ENCODE results near the gene SLF2. TPM values are rescaled to one million over a fixed set of nuclear protein-coding genes. Genes with fewer than 3 reads are reported as not detected.
A peak's percentile ranks its signal among the peaks of the same experiment; 100 is the strongest.

The SLF2 gene
- total and polyA plus RNA-seq, 11 donors, result 7.5 to 26.9 (median 16.2) TPM

DNA sequence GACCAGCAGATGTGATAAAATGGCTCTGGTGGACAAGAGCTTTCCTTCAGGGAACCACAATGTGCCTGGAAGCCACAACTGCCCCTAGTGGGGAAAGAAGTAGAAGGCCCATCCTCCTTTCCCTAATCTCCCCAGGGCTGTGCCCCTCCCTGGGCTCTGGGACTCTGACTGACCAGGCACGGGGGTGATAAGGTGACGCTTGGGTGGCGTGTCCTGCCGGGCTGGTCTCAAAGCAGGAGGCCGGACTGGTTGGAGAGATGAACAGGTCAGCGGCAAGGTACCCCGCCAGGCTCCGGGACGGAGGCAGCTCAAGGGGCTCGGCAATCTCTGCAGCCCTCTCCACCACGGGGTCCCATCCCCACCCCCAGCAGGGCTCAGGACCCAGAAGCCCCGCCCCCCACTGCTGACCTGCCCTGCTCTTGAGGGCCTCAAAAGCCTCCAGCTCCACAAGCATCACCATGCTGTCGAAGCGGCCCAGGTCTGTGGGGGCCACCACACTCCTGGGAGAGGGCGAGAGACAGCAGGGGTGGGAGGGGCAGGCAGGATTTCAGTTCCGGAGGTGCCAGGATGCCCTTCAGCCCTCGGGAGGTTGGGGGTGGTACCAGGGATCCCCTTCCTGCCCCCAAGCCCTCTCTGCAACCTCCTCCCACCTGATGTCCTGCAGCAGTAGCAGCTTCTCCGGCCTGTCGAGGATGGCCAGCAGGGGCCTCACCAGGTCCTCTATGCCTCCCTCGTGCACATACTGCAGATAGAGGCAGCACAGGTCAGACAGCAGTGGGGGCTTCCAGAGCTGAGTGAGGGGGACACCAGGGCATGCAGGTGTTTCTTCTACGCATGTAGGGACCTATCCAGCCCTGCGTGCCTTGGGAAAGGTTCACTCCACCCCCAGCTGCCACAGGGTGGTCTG, 99.0 kb downstream of the SLF2 start:
- WGBS, 4 donors, result 52 to 63% (median 56%) methylated on average over 12 to 22 of the region's 22 CpGs
- no peak overlapping the region for H3K4me3 ChIP-seq
- H3K27me3 ChIP-seq, result peaks cover 0 to 4% (median 0%) of the 10 kb centered on the region in 9 donors
- peak overlapping the region in 11 of 12 donors; percentile 26 to 74 (median 61) for H3K27ac ChIP-seq
- DNase-seq (peak in 1 of 5 donors; percentile 51), ATAC-seq (no peak)
- peaks cover 0 to 8% (median 6%) of the 10 kb centered on the region in 9 donors for H3K36me3 ChIP-seq
- peaks cover 0 to 54% (median 29%) of the 10 kb centered on the region in 12 donors for H3K4me1 ChIP-seq
- intact Hi-C loops (cut with DNase I), result loop anchor here in 3 of 10 donors (1.0 to 5.0 kb wide), 4 partner anchors 13 to 449 kb away; partner anchors contain the start of genes LZTS2 (in 1 of the 3) and SEMA4G (in 1 of the 3)
- no peak for TF ChIP-seq POLR2A (IDR thresholded peaks at IDR 0.05)
- TF ChIP-seq, protein P1, sequence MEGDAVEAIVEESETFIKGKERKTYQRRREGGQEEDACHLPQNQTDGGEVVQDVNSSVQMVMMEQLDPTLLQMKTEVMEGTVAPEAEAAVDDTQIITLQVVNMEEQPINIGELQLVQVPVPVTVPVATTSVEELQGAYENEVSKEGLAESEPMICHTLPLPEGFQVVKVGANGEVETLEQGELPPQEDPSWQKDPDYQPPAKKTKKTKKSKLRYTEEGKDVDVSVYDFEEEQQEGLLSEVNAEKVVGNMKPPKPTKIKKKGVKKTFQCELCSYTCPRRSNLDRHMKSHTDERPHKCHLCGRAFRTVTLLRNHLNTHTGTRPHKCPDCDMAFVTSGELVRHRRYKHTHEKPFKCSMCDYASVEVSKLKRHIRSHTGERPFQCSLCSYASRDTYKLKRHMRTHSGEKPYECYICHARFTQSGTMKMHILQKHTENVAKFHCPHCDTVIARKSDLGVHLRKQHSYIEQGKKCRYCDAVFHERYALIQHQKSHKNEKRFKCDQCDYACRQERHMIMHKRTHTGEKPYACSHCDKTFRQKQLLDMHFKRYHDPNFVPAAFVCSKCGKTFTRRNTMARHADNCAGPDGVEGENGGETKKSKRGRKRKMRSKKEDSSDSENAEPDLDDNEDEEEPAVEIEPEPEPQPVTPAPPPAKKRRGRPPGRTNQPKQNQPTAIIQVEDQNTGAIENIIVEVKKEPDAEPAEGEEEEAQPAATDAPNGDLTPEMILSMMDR (IDR thresholded peaks at IDR 0.05), result peak in 5 of 12 donors; percentile 13 to 32 (median 27)
- H3K9me3 ChIP-seq, result no peaks in the 10 kb centered on the region

GRCh38 chr10:101012525-101013364, 100.0 kb downstream of the SLF2 start:
- H3K36me3 ChIP-seq, result no peaks in the 10 kb centered on the region
- peaks cover 0 to 9% (median 3%) of the 10 kb centered on the region in 9 donors for H3K27me3 ChIP-seq
- ATAC-seq (peak; percentile 84 to 94 (median 90)), DNase-seq (peak; percentile 88 to 94 (median 90))
- no peak overlapping the region for H3K4me3 ChIP-seq
- TF ChIP-seq POLR2A (IDR thresholded peaks at IDR 0.05), result no peak
- TF ChIP-seq, protein P1 (IDR thresholded peaks at IDR 0.05), result peak; percentile 85 to 97 (median 93)
- H3K4me1 ChIP-seq, result peaks cover 0 to 46% (median 24%) of the 10 kb centered on the region in 12 donors
- intact Hi-C loops (cut with DNase I), result loop anchor here in 6 of 10 donors (1.0 to 5.0 kb wide), 7 partner anchors 14 to 450 kb away; partner anchors contain the start of genes LZTS2 (in 1 of the 6) and SEMA4G (in 1 of the 6)
- 16 to 19% (median 18%) methylated on average over 12 to 14 of the region's 14 CpGs for WGBS, 4 donors
- H3K9me3 ChIP-seq, result no peaks in the 10 kb centered on the region
- H3K27ac ChIP-seq, result peak overlapping the region in 11 of 12 donors; percentile 26 to 74 (median 61)

GRCh38 chr10:101013365-101013825, 100.6 kb downstream of the SLF2 start:
- 50 to 58% (median 57%) methylated on average over 9 of the region's 9 CpGs for WGBS, 4 donors
- no peaks in the 10 kb centered on the region for H3K9me3 ChIP-seq
- H3K27me3 ChIP-seq, result peaks cover 0 to 9% (median 3%) of the 10 kb centered on the region in 9 donors
- peaks cover 0 to 40% (median 21%) of the 10 kb centered on the region in 12 donors for H3K4me1 ChIP-seq
- intact Hi-C loops (cut with DNase I), result loop anchor here in 6 of 10 donors (1.0 to 5.0 kb wide), 6 partner anchors 15 to 451 kb away; partner anchors contain the start of genes LZTS2 (in 1 of the 6) and SEMA4G (in 1 of the 6)
- H3K4me3 ChIP-seq, result no peak overlapping the region
- peak overlapping the region in 10 of 12 donors; percentile 18 to 74 (median 58) for H3K27ac ChIP-seq
- no peaks in the 10 kb centered on the region for H3K36me3 ChIP-seq
- TF ChIP-seq POLR2A (IDR thresholded peaks at IDR 0.05), result no peak
- DNase-seq (no peak), ATAC-seq (no peak)
